HG02798 (cell line): ENCODE measurements around the gene HEPH.
"Not testable (repeated sequence)": the region's sequence is repeated elsewhere in the genome, so short reads cannot be mapped to it uniquely, and the experiment has no call there.

Source experiments
- ATAC-seq: cut with Tn5 transposase; IDR thresholded peaks from one replicate; pipeline ENCODE4 v1.9.1; 2021; ENCODE audit warnings: mild to moderate bottlenecking; ENCODE audit not compliant: unreplicated experiment, poor library complexity

Gene HEPH, protein sequence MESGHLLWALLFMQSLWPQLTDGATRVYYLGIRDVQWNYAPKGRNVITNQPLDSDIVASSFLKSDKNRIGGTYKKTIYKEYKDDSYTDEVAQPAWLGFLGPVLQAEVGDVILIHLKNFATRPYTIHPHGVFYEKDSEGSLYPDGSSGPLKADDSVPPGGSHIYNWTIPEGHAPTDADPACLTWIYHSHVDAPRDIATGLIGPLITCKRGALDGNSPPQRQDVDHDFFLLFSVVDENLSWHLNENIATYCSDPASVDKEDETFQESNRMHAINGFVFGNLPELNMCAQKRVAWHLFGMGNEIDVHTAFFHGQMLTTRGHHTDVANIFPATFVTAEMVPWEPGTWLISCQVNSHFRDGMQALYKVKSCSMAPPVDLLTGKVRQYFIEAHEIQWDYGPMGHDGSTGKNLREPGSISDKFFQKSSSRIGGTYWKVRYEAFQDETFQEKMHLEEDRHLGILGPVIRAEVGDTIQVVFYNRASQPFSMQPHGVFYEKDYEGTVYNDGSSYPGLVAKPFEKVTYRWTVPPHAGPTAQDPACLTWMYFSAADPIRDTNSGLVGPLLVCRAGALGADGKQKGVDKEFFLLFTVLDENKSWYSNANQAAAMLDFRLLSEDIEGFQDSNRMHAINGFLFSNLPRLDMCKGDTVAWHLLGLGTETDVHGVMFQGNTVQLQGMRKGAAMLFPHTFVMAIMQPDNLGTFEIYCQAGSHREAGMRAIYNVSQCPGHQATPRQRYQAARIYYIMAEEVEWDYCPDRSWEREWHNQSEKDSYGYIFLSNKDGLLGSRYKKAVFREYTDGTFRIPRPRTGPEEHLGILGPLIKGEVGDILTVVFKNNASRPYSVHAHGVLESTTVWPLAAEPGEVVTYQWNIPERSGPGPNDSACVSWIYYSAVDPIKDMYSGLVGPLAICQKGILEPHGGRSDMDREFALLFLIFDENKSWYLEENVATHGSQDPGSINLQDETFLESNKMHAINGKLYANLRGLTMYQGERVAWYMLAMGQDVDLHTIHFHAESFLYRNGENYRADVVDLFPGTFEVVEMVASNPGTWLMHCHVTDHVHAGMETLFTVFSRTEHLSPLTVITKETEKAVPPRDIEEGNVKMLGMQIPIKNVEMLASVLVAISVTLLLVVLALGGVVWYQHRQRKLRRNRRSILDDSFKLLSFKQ

DNA sequence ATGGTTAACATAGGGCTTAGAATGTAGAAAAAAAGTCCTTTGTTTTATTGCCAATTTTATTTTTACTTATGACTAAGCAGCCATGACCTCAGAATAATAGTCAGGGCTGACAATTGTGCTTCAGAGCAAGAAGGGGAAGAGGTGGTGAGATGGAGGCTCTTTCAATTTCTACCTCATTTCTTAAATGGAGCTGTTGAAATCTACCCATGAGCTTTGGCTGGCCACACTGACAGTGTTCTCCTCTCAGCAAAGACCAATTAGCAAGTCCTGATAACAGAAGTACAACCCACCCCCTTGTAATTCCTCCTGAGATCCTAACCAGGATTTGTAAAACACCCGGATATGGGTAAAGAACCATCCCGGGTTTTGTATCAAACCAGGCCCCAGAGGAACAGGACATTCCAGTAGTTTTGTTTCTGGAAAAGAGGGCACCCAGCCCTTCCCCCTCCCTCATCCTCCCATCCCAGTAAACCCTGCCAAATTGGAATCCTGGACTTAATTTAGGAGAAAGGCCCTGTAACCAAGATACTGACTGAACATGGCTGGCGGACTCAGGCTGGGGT is at the start of gene HEPH:
Gene HEPH (plus strand): TSS at position 399 of the 563 bp plus-strand sequence. CDS start 6,324 bp downstream, outside the sequence.
- ATAC-seq, result peak; percentile 70

DNA sequence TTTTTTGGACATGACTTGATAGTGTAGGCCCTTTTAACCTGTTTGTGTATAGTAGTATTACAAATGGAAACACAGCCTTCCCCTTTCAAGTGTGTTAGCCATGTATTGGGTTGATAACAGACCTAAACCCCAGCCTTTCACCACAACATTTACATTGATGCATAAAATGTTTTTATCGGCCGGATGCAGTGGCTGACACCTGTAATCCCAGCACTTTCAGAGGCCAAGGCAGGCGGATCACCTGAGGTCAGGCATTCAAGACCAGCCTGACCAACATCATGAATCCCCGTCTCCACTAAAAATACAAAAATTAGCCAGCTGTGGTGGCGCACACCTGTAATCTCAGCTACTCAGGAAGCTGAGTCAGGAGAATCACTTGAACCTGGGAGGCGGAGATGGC is 45.3 kb upstream of the HEPH start:
- ATAC-seq, result not testable (repeated sequence)

DNA sequence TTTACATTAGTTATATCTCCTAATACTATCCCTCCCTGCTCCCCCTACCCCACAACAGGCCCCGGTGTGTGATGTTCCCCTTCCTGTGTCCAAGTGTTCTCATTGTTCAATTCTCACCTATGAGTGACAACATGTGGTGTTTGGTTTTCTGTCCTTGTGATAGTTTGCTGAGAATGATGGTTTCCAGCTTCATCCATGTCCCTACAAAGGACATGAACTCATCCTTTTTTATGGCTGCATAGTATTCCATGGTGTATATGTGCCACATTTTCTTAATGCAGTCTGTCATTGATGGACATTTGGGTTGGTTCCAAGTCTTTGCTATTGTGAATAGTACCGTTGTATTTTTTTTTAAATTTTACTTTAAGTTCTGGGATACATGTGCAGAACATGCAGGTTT is 42.7 kb upstream of the HEPH start:
- not testable (repeated sequence) for ATAC-seq

DNA sequence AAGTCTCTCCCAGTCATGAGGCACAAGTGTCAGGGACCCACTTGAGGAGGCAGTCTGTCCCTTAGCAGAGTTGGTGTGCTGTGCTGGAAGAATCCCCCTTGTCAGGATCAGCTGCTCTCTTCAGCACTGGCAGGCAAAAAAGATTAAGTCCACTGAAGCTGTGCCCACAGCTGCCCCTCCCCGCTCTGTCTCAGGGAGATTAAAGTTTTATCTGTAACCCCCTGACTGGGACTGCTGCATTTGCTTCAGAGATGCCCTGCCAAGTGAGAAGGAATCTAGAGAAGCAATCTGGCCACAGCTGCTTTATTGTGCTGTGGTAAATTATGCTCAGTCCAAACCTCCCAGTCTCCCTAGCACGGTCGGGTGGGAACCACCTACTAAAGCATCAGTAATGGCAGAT is 37.4 kb upstream of the HEPH start:
- ATAC-seq, result no peak

DNA sequence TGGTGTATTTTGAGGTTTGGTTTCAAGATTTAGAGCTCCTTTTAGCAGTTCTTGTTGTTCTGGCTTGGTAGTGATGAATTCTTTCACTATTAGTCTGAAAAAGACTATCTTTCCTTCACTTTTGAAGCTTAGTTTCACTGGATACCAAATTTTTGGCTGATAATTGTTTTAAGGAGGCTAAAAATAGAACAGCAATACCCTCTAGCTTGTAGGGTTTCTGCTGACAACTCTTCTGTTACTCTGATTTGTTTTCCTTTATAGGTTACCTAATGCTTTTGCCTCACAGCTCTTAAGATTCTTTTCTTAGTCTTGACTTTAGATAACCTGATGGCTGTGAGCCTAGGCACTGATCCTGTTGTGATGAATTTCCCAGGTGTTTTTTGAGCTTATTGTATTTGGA is 33.6 kb upstream of the HEPH start:
- ATAC-seq, result no peak

DNA sequence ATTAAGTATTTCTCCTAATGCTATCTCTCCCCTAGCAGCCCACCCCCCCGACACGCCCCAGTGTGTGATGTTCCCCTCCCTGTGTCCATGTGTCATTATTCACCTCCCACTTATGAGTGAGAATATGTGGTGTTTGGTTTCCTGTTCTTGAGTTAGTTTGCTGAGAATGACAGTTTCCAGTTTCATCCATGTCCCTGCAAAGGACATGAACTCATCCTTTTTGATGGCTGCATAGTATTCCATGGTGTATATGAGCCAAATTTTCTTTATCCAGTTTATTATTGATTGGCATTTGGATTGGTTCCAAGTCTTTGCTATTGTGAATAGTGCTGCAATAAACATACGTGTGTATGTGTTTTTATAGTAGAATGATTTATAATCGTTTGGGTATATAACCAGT is 28.8 kb upstream of the HEPH start:
- not testable (repeated sequence) for ATAC-seq

DNA sequence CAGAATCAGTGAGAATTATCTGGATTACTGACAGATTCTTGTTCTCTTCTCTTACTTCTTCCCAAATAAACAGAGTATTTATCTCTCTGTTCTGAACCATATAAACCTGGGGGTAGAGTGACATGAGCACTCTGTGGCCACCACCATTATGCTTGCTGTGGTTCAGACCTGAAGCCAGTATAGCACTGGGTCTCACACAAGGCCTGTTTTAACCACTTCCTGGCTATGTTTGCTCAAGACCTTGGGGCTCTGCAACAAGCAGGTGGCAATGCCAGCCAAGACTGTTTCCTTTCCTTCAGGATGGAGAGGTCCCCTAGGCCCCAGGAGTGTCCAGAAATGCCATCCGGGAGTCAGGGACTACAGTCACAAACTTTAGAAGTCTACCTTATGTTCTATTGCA is 21.7 kb upstream of the HEPH start:
- no peak for ATAC-seq

DNA sequence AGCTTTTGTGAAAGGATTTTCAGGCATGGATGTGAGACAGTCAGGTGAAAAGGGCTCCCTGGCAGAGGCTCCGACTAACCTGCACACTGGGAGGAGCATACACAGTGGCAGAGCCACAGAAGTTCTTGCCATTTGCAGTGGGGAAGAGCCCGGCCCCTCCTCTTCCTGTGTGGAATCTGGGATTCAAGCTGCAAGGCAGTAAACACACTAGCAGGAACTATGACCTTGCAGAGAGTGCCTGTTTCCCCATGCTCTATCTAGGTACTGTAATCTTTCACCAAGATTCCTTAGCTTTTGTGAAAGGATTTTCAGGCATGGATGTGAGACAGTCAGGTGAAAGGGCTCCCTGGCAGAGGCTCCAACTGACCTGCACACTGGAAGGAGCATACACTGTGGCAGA is 19.8 kb upstream of the HEPH start:
- no peak for ATAC-seq

DNA sequence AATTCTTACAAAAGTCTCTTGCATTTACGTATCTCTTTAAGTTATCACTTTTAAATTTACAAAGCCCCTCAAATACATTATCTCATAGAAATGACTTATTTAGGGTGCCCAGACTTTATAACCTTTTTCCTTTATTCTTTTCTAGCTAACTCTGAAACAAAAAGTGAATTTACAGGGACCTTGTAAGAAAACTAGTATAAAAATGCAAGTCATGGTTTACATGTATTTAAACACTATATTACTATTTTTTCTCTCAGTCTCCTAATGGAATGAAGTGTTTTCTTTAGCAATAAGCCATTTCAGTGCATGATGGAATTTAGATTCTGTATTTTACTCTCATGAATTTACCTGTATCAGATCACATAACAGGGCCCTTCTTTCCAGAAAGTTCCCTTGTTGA is 14.5 kb upstream of the HEPH start:
- no peak for ATAC-seq

DNA sequence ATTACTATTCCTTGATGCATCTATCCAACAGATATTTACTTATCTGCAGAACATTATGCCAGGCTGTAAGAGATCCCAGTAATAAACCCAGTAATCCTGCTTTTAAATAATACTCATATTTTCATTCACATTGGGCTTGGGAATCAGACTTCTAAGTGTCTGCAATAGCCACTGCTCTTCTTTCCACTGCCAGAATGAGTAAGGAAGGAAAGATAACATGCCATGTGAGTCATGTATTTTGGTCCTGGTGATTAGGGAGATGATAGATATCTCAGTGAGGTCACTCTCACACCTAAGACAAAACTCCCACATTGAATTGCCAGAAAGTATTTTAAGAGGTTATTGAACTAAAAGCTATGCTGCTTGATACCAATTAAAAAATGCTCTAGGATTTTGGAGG is 13.9 kb upstream of the HEPH start:
- ATAC-seq, result no peak

DNA sequence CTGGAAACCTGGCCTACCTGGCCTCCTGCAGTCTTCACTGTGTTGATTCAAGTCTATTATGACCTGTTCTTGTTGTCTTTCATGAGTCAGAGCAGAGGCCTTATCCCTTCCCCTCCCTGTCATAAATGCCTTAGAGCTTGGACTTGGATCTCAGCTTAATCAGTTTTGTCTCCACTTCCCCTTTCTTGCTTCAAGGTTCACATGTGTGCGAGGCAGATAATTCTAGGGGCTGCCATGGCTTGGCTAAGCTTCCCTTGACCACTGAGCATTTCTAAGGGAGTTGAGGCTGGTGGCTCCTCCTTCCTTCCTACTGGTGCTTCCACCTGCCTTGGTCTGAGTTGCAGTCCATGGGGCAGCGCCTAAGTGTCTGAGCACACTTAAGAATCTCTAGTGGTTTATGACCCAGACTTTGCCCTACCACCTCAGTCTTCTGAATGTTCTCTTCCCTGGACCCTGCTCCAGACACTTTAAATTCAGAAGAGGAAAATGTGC is 1.7 kb upstream of the HEPH start:
- peak; percentile 47 for ATAC-seq

DNA sequence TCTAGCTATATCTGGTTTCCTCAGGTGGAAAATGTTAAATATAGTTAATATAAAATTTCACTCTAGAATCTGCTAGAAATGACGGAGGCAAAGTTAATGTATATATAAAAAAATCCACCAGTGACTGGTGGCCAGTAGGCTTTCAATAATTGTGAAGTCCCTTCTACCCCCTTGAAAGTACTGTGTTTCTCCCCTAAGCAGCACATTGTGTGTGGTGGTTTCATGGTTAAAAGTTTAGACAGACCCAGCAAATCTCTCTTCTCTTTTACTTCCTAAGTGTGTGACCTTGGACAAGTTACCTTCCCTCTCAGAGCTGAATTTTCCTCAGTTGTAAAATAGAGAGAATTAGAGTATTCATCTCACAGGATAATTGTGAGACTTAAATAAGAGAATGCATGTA is 600 bp upstream of the HEPH start:
- peak; percentile 60 for ATAC-seq

DNA sequence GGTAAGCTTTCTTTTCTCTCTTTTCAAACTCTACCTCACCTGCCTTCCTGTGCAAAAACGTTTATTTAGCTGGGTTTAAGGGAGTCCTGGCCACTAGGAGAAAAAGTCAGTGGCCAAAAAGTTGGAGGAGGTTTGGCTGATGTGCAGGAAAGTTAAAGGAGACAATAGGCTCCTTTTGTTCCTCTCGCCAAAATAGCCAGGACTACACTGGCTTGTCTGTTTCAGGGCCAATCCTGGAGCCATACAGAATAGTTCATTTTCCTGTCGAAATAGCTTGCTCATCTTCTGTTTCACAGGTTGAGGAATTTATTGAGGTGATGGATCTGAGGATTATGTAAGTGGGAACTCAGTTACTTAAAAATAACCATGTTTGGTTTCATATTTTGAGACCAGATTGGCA is 423 bp downstream of the HEPH start:
- ATAC-seq, result no peak

DNA sequence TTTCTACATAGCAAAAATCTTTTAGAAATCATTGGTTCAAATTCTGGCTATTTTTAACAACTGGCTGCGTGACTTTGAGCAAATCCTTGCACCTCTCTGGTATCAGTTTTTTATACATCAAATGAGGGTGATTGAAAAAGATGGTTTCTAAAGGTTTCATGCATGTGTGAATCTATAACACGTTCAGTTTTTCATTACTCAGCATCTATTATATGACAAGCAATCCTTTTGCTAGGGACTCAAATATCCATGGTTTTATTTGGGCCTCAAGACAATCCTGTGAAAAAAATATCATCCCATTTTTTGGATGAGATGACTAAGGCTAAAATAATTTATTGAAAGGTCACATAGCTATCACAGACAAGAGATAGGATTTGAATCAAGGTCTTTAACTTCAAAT is 884 bp downstream of the HEPH start:
- ATAC-seq, result no peak

DNA sequence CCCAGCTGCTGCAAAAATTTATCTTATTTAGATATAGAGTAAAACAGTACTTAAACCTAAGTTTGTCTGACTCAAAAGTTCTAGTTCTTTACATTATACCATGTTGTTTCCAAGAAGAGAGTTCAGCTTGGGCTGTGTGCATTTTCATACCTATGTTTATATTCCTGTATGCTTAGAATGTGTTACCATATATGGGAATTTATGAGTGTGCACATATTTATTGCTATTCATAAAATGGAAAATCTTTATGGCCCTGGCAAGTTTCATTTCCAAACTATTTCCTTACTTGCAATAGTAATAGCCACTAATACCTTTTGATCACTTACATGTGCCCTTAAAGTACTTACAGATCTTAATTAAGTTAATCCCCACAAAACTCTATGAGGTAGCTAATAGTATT is 2.6 kb downstream of the HEPH start:
- ATAC-seq, result no peak

DNA sequence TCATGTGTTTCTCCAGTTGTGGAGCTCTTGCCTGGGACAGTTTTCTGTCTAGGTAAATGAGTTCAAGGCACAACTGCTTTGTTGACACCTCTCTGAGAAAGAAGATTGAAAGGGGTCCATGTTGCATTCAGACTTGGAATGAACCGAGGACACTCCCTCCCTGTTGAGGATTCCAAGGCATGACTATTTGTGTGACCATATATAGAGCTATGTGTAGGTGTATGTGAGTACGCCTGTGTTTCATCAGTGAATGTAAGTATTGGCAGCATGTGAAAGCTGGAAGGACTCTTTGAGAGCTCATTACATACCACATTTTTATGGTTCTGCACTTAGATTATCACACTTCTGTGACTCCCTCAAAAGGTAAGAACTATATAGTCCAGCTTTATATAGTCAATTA is 3.4 kb downstream of the HEPH start:
- ATAC-seq, result no peak

DNA sequence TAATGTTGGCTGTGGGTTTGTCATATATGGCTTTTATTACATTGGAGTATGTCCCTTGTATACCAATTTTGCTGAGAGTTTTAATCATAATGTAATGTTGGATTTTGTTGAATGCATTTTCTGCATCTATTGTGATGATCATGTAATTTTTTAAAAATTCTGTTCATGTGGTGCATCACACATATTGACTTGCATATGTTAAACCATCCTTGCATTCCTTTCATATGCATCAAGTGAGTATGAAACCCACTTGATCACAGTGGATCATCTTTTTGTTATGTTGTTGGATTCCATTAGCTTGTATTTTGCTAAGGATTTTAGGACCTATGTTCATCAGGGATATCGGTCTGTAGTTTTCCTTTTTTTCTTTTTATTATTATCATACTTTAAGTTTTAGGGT is 12.1 kb downstream of the HEPH start:
- ATAC-seq, result no peak

DNA sequence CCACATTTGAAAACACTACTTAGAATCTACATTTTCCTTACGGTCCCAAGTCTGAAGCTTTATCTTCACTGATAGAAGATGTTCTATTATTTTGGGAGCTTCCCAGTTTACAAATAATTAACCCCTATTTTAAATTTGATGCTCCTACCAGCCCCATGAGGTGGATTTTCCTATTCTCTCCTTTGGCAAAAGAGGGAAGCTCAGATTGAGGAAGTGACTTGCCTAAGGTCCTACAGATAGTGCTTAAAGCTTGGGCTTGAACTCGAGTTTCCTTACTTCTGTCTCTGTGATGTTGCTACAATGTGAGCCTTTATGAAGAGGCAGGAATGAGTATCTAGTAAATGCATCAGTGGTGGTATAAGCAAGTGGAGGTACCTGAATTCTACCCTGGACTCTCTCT is 27.5 kb downstream of the HEPH start:
- ATAC-seq, result no peak

DNA sequence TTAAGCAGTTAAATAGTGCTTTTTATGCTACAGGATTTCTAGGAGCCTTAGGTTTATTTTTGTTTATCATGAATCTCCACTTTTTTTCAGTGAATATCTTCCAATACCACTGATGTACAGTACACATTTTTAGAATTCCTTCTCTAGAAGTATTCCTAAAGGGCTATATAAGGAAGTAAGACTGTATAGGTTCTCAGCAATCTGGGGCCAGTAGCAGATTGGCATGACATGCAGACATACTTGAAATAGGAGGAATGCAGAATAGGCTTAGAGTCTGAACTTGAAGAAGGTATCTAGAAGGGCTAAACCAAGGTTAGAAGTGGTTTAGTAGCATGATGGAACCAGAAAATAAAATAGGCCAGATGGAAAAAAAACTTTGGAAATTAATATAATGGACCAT is 29.8 kb downstream of the HEPH start:
- ATAC-seq, result no peak

DNA sequence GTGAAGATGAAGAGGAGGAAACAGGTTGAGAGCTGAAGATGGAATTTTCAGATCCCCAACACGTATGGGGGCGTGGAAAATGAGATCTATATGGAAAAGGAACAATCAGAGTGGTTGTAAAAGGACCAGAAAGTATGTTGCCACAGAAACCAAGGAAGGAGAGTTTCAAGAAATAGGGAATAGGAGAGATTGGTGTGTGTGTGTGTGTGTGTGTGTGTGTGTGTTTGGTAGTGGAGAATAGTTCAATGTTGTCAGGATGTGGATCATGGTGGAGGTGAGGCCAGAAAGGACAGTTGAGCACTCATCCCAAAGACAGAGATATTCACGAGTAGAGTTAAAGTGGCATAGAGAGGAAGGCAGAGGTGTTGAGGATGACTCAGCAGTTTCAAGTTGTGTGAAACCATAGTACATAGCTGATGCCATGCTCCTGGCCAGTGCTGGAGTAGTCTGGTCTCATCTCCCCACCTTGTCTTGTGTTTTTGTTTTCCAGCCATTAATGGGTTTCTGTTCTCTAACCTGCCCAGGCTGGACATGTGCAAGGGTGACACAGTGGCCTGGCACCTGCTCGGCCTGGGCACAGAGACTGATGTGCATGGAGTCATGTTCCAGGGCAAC is 36.1 kb downstream of the HEPH start:
- peak; percentile 65 for ATAC-seq
